ACHN (cell line): ENCODE measurements around the gene SFSWAP.

Source experiments
- DNase-seq: peaks from one replicate; pipeline ENCODE4 v3.0.0-alpha.2; 2015
- in situ Hi-C: cut with HindIII; loops from 2 replicates; pipeline ENCODE4 v1.10.0; 2017; ENCODE audit warnings: low sequenced_read_pairs, low pct_ligation_motif_present, low pct_unique_long_range_greater_than_20kb

Gene SFSWAP

GRCh38 chr12:131749618-131750315 is 38.9 kb downstream of the SFSWAP start:
- no peak for DNase-seq
- in situ Hi-C loops: no loop called here

- in situ Hi-C loops: no loop called here
- DNase-seq: no peak
Observed at GRCh38 chr12:131751335-131751734, 40.4 kb downstream of the SFSWAP start.

GRCh38 chr12:131752451-131752850 is 41.6 kb downstream of the SFSWAP start:
- in situ Hi-C loops: no loop called here

GRCh38 chr12:131753005-131753404 is 42.1 kb downstream of the SFSWAP start:
- no peak for DNase-seq
- in situ Hi-C loops: no loop called here

More at GRCh38 chr12:131752451-131752850, 41.6 kb downstream of the SFSWAP start:
- no peak for DNase-seq

GRCh38 chr12:131753757-131754156 is 42.9 kb downstream of the SFSWAP start:
- DNase-seq: no peak
- in situ Hi-C loops: no loop called here

GRCh38 chr12:131754184-131754583 is 43.3 kb downstream of the SFSWAP start:
- DNase-seq: no peak
- in situ Hi-C loops: no loop called here

GRCh38 chr12:131755305-131756113 is 44.6 kb downstream of the SFSWAP start:
- DNase-seq: peak; percentile 67
- in situ Hi-C loops: no loop called here

- in situ Hi-C loops: no loop called here
- DNase-seq: no peak
Observed at GRCh38 chr12:131756441-131756840, 45.6 kb downstream of the SFSWAP start.

GRCh38 chr12:131757111-131757510 is 46.2 kb downstream of the SFSWAP start:
- in situ Hi-C loops: no loop called here
- no peak for DNase-seq

GRCh38 chr12:131758016-131758739 is 47.3 kb downstream of the SFSWAP start:
- DNase-seq: no peak
- in situ Hi-C loops: no loop called here

- in situ Hi-C loops: no loop called here
Observed at GRCh38 chr12:131759176-131759575, 48.3 kb downstream of the SFSWAP start.

GRCh38 chr12:131761638-131762037 is 50.7 kb downstream of the SFSWAP start:
- no peak for DNase-seq
- in situ Hi-C loops: no loop called here

More at GRCh38 chr12:131759176-131759575, 48.3 kb downstream of the SFSWAP start:
- no peak for DNase-seq

GRCh38 chr12:131764738-131765137 is 53.8 kb downstream of the SFSWAP start:
- DNase-seq: no peak
- in situ Hi-C loops: no loop called here

GRCh38 chr12:131765961-131766360 is 55.1 kb downstream of the SFSWAP start:
- in situ Hi-C loops: no loop called here
- no peak for DNase-seq

- in situ Hi-C loops: no loop called here
- DNase-seq: no peak
Observed at GRCh38 chr12:131766382-131767107, 55.7 kb downstream of the SFSWAP start.

- in situ Hi-C loops: no loop called here
- DNase-seq: no peak
Observed at GRCh38 chr12:131770120-131770519, 59.2 kb downstream of the SFSWAP start.

- in situ Hi-C loops: no loop called here
- no peak for DNase-seq
Observed at GRCh38 chr12:131771965-131772364, 61.1 kb downstream of the SFSWAP start.

- DNase-seq: no peak
- in situ Hi-C loops: no loop called here
Observed at GRCh38 chr12:131773582-131774221, 62.8 kb downstream of the SFSWAP start.
